DMS53 (cell line): ENCODE results near the gene BEAN1.

Experiments used
- DNase-seq: peaks from one replicate; lab custom pipeline; 2025; lab: John Stamatoyannopoulos, UW

BEAN1 gene

GRCh38 chr16:66470556-66470955 lies 43.5 kb downstream of the BEAN1 start:
- no peak for DNase-seq

GRCh38 chr16:66471264-66471663 lies 44.2 kb downstream of the BEAN1 start:
- no peak for DNase-seq

- peak; percentile 18 for DNase-seq
Measured at GRCh38 chr16:66471716-66472393, 44.8 kb downstream of the BEAN1 start.

GRCh38 chr16:66473051-66473571 lies 46.0 kb downstream of the BEAN1 start:
- no peak for DNase-seq

- peak; percentile 67 for DNase-seq
Measured at GRCh38 chr16:66473654-66474519, 46.8 kb downstream of the BEAN1 start.

GRCh38 chr16:66474750-66475199 lies 47.7 kb downstream of the BEAN1 start:
- peak; percentile 99 for DNase-seq

GRCh38 chr16:66475232-66475631 lies 48.1 kb downstream of the BEAN1 start:
- DNase-seq: peak; percentile 80

- peak; percentile 45 for DNase-seq
Measured at GRCh38 chr16:66476328-66477027, 49.4 kb downstream of the BEAN1 start.

GRCh38 chr16:66477028-66477515 lies 50.0 kb downstream of the BEAN1 start:
- DNase-seq: no peak

GRCh38 chr16:66478733-66479511 lies 51.8 kb downstream of the BEAN1 start:
- DNase-seq: peak; percentile 88

- no peak for DNase-seq
Measured at GRCh38 chr16:66479661-66480264, 52.7 kb downstream of the BEAN1 start.

GRCh38 chr16:66480265-66481080 lies 53.4 kb downstream of the BEAN1 start:
- DNase-seq: peak; percentile 12

- DNase-seq: no peak
Measured at GRCh38 chr16:66481081-66481942, 54.2 kb downstream of the BEAN1 start.

- DNase-seq: no peak
Measured at GRCh38 chr16:66481943-66482390, 54.9 kb downstream of the BEAN1 start.

GRCh38 chr16:66483689-66484452 lies 56.8 kb downstream of the BEAN1 start:
- peak; percentile 81 for DNase-seq

GRCh38 chr16:66484453-66485213 lies 57.5 kb downstream of the BEAN1 start:
- peak; percentile 26 for DNase-seq

- DNase-seq: no peak
Measured at GRCh38 chr16:66485376-66485775, 58.3 kb downstream of the BEAN1 start.
